Left lung (tissue), 10 donors: Measurements from ENCODE around the gene CES3. TPM values are rescaled to one million over a fixed set of nuclear protein-coding genes. Genes with fewer than 3 reads are reported as not detected.

Experiments
- ATAC-seq: fragments of 200-7000 bp; cut with Tn5 transposase; one replicate; pipeline ENCODE4 v1.9.1; 2020; ENCODE audit warnings: moderate library complexity
- DNase-seq, 4 donors: peaks; one replicate each; pipeline ENCODE4 v3.0.0-alpha.2; 2013 to 2020
- H3K27ac ChIP-seq, 2 donors: fragments of 200-600 bp; sonication (generic) in 1 of 2; one replicate each; pipeline versions ENCODE4 v1.5.0 to v1.8.0; 2020 to 2021
- H3K27me3 ChIP-seq, 2 donors: fragments of 200-600 bp; sonication (generic) in 1 of 2; one replicate each; pipeline versions ENCODE4 v1.5.0 to v1.8.0; 2020 to 2021
- H3K36me3 ChIP-seq, 2 donors: fragments of 200-600 bp; sonication (generic) in 1 of 2; one replicate each; pipeline versions ENCODE4 v1.5.0 to v1.8.0; 2020 to 2021
- H3K4me1 ChIP-seq, 2 donors: fragments of 200-600 bp; one replicate each; pipeline ENCODE4 v1.8.0; 2021
- H3K4me3 ChIP-seq, 2 donors: fragments of 200-600 bp; sonication (generic) in 1 of 2; one replicate each; pipeline versions ENCODE4 v1.5.0 to v1.8.0; 2020 to 2021; ENCODE audit warnings: mild to moderate bottlenecking in 1 of 2
- H3K9me3 ChIP-seq, 2 donors: fragments of 200-600 bp; sonication (generic) in 1 of 2; one replicate each; pipeline versions ENCODE4 v1.5.0 to v1.8.0; 2020 to 2021
- CTCF ChIP-seq, 2 donors: fragments of 200-600 bp; sonication (generic) in 1 of 2; IDR thresholded peaks; one replicate each; pipeline versions ENCODE4 v1.5.0 to v1.8.0; 2021; ENCODE audit warnings: antibody characterized with exemption in 2 of 2
- intact Hi-C, 2 donors: fragments of 100-400 bp; cut with DNase I; formaldehyde crosslinking; loops; one replicate each; pipeline versions ENCODE4 v1.11.2 to v1.14.2; 2022
- polyA plus RNA-seq, 6 donors: library from polyadenylated mRNA; unstranded; fragments of 120-200 nt; gene quantifications; one replicate each; pipeline ENCODE4 v1.2.1, GENCODE V29; 2013; ENCODE audit not compliant: insufficient read length in 6 of 6
- total RNA-seq, 2 donors: library from RNA; stranded (reverse); fragmentation: NEBNext Ultra II Directional; extraction: Animal tissue kit (Norgen Biotek cat#: 25700); gene quantifications; one replicate each; pipeline ENCODE4 v1.2.1, GENCODE V29; 2021
- donor health status: DM: no; HTN: yes; CAD: no.
- donor health status: DM: no; HTN: no; CAD: no.

Gene CES3
- total and polyA plus RNA-seq, 8 donors = 0.79 to 5.3 (median 4.2) TPM

GRCh38 chr16:66915041-66915440, 46.0 kb upstream of the CES3 start:
- peak in 1 of 4 donors; percentile 60 for DNase-seq
- no peaks in the 10 kb centered on the region for H3K9me3 ChIP-seq
- peaks cover 0 to 9% of the 10 kb centered on the region in 2 donors for H3K27me3 ChIP-seq
- no peaks in the 10 kb centered on the region for H3K4me1 ChIP-seq
- H3K27ac ChIP-seq = no peak overlapping the region
- H3K36me3 ChIP-seq = no peaks in the 10 kb centered on the region
- H3K4me3 ChIP-seq = no peak overlapping the region
- no peak for TF ChIP-seq CTCF (IDR thresholded peaks at IDR 0.05)
- intact Hi-C loops = no loop called here
- ATAC-seq = no peak

- ATAC-seq (no peak), DNase-seq (no peak)
- intact Hi-C loops = no loop called here
- no peaks in the 10 kb centered on the region for H3K36me3 ChIP-seq
- H3K4me3 ChIP-seq = no peak overlapping the region
- TF ChIP-seq CTCF (IDR thresholded peaks at IDR 0.05) = no peak
- no peaks in the 10 kb centered on the region for H3K4me1 ChIP-seq
- H3K27me3 ChIP-seq = peaks cover 0 to 24% of the 10 kb centered on the region in 2 donors
- H3K9me3 ChIP-seq = no peaks in the 10 kb centered on the region
- no peak overlapping the region for H3K27ac ChIP-seq
Observed at GRCh38 chr16:66916518-66916917, 44.5 kb upstream of the CES3 start.

GRCh38 chr16:66917741-66918140, 43.3 kb upstream of the CES3 start:
- DNase-seq = no peak
- Histone ChIP-seq H3K27ac (no peak overlapping the region), H3K4me1 (no peaks in the 10 kb centered on the region), H3K4me3 (no peak overlapping the region), H3K9me3 (no peaks in the 10 kb centered on the region), H3K36me3 (no peaks in the 10 kb centered on the region), H3K27me3 (peaks cover 0 to 36% of the 10 kb centered on the region in 2 donors)
- no peak for TF ChIP-seq CTCF (IDR thresholded peaks at IDR 0.05)
- ATAC-seq = no peak
- intact Hi-C loops = no loop called here

- intact Hi-C loops = no loop called here
- Histone ChIP-seq H3K36me3 (no peaks in the 10 kb centered on the region), H3K4me1 (peaks cover 0 to 5% of the 10 kb centered on the region in 2 donors), H3K27me3 (peaks cover 0 to 43% of the 10 kb centered on the region in 2 donors), H3K9me3 (no peaks in the 10 kb centered on the region), H3K27ac (no peak overlapping the region), H3K4me3 (no peak overlapping the region)
- no peak for TF ChIP-seq CTCF (IDR thresholded peaks at IDR 0.05)
- ATAC-seq (no peak), DNase-seq (peak in 1 of 4 donors; percentile 27)
Observed at GRCh38 chr16:66918355-66918754, 42.7 kb upstream of the CES3 start.

GRCh38 chr16:66918803-66919568, 42.1 kb upstream of the CES3 start, which contains the start of gene CDH16:
Gene CDH16, minus strand, starts transcription at chr16:66918885. Its CDS starts 820 bp downstream, at chr16:66918065.
- intact Hi-C loops = no loop called here
- no peak for TF ChIP-seq CTCF (IDR thresholded peaks at IDR 0.05)
- peaks cover 0 to 11% of the 10 kb centered on the region in 2 donors for H3K4me1 ChIP-seq

More at GRCh38 chr16:66918803-66919568, 42.1 kb upstream of the CES3 start, which contains the start of gene CDH16:
- Histone ChIP-seq H3K9me3 (no peaks in the 10 kb centered on the region), H3K27me3 (peaks cover 0 to 49% of the 10 kb centered on the region in 2 donors), H3K36me3 (no peaks in the 10 kb centered on the region), H3K4me3 (no peak within 1 kb of the TSS), H3K27ac (no peak within 1 kb of the TSS)
- peak in 1 of 4 donors; percentile 62 for DNase-seq
- no peak for ATAC-seq
